Measurements from ENCODE around the gene DNAJC25.
A peak's percentile ranks its signal among the peaks of the same experiment; 100 is the strongest.

Gene DNAJC25

DNA sequence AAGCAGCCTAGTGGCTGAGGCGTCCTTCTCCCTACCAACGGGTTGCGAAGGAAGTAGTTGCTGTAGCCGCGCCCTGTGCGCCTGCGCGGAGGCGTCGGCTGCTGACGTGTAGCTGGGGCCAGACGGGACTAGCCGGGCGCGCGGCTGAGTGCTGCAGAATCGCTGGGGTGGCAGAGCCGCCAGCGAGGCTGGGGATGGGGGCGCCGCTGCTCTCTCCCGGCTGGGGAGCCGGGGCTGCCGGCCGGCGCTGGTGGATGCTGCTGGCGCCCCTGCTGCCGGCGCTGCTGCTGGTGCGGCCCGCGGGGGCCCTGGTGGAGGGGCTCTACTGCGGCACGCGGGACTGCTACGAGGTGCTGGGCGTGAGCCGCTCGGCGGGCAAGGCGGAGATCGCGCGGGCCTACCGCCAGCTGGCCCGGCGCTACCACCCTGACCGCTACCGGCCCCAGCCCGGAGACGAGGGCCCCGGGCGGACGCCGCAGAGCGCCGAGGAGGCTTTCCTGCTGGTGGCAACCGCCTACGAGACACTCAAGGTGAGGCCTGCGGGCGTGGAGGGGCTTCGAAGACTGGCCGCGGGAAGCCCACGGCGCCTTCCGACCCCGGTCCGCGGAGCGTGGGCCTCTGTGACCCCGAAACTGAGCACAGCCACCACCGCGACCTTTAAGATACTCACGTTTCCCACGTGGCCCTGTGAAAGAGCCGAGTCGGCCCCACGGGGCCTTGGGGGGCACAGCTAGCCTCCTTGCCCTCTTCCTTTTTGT is at the start of gene DNAJC25:
TSS of gene DNAJC25 (plus strand) at position 121 of the 758 bp plus-strand sequence. CDS start at position 195, 74 bp downstream.
- H3K27me3 Mint-ChIP-seq: no peaks in the 10 kb centered on the region
- DNase-seq: peak; percentile 95
- H3K9me3 Mint-ChIP-seq: no peaks in the 10 kb centered on the region
- peaks cover 48% of the 10 kb centered on the region for H3K4me1 Mint-ChIP-seq (ENCODE audit: low read depth)
- peak within 1 kb of the TSS; percentile 90 for H3K27ac Mint-ChIP-seq
- H3K4me3 Mint-ChIP-seq: peak within 1 kb of the TSS; percentile 87
- peaks cover 34% of the 10 kb centered on the region for H3K36me3 Mint-ChIP-seq (ENCODE audit: low read depth)

DNA sequence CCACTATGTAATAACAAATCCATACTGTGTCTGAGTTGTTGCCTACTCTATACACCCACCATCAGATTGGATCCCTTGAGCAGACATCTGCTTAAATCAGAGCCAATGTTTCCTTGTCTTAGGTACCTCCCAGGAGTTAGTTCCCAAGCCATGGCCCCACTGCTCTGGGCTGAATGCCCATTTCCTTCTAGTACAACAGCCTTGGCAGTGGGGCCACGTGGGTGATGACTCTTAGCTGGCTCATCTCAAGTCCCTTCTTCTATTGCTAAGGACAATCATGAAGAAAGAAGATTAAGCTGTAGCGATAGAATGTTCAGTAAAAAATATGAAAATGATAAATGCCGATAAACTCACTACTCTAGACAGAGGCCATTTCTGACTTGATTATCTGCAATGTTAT is 48.2 kb upstream of the DNAJC25 start:
- Mint-ChIP-seq H3K9me3 (no peaks in the 10 kb centered on the region), H3K4me3 (no peak overlapping the region), H3K4me1 (ENCODE audit: low read depth) (no peaks in the 10 kb centered on the region), H3K27ac (no peak overlapping the region), H3K36me3 (ENCODE audit: low read depth) (no peaks in the 10 kb centered on the region), H3K27me3 (no peaks in the 10 kb centered on the region)
- DNase-seq: no peak

DNA sequence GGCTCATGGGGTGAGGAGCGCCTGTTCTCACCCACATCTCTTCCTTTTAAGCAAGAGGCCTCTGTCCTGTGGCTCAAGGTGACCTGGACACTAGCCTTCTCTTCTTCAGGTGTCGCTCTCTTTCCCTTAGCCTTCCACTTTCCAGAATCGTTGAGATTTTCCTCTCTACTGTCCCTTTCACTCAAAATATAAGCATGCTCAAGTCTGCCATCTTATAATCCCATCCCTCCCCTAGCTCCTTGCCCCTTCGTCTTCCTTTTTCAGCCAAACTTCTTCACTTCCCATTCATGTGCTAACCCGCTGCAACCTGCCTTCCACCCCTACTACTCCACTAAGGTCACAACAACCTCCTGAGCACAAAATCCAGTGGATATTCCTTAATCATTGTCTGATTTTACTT is 44.8 kb upstream of the DNAJC25 start:
- Mint-ChIP-seq H3K4me3 (no peak overlapping the region), H3K9me3 (no peaks in the 10 kb centered on the region), H3K27ac (no peak overlapping the region), H3K4me1 (ENCODE audit: low read depth) (no peaks in the 10 kb centered on the region), H3K36me3 (ENCODE audit: low read depth) (no peaks in the 10 kb centered on the region), H3K27me3 (no peaks in the 10 kb centered on the region)
- no peak for DNase-seq

GRCh38 chr9:111588846-111589245 is 42.3 kb upstream of the DNAJC25 start:
- H3K4me1 Mint-ChIP-seq (ENCODE audit: low read depth): no peaks in the 10 kb centered on the region
- H3K36me3 Mint-ChIP-seq (ENCODE audit: low read depth): no peaks in the 10 kb centered on the region
- DNase-seq: no peak
- H3K4me3 Mint-ChIP-seq: no peak overlapping the region
- no peaks in the 10 kb centered on the region for H3K27me3 Mint-ChIP-seq
- H3K27ac Mint-ChIP-seq: no peak overlapping the region
- H3K9me3 Mint-ChIP-seq: no peaks in the 10 kb centered on the region

- Mint-ChIP-seq H3K27ac (no peak overlapping the region), H3K36me3 (ENCODE audit: low read depth) (no peaks in the 10 kb centered on the region)
- peak; percentile 69 for DNase-seq
Observed at GRCh38 chr9:111597852-111598732, 33.0 kb upstream of the DNAJC25 start.

GRCh38 chr9:111598733-111599091 is 32.4 kb upstream of the DNAJC25 start:
- Mint-ChIP-seq H3K36me3 (ENCODE audit: low read depth) (no peaks in the 10 kb centered on the region), H3K27me3 (peaks cover 38% of the 10 kb centered on the region), H3K27ac (no peak overlapping the region), H3K4me3 (peak overlapping the region; percentile 83), H3K4me1 (ENCODE audit: low read depth) (peaks cover 20% of the 10 kb centered on the region), H3K9me3 (no peaks in the 10 kb centered on the region)
- peak; percentile 43 for DNase-seq

More at GRCh38 chr9:111597852-111598732, 33.0 kb upstream of the DNAJC25 start:
- H3K4me1 Mint-ChIP-seq (ENCODE audit: low read depth): peaks cover 20% of the 10 kb centered on the region
- no peaks in the 10 kb centered on the region for H3K9me3 Mint-ChIP-seq
- H3K4me3 Mint-ChIP-seq: peak overlapping the region; percentile 83
- H3K27me3 Mint-ChIP-seq: peaks cover 38% of the 10 kb centered on the region

- peaks cover 38% of the 10 kb centered on the region for H3K27me3 Mint-ChIP-seq
- peaks cover 20% of the 10 kb centered on the region for H3K4me1 Mint-ChIP-seq (ENCODE audit: low read depth)
- peak; percentile 54 for DNase-seq
- no peaks in the 10 kb centered on the region for H3K36me3 Mint-ChIP-seq (ENCODE audit: low read depth)
- no peaks in the 10 kb centered on the region for H3K9me3 Mint-ChIP-seq
- H3K4me3 Mint-ChIP-seq: peak within 1 kb of the TSS; percentile 83
- no peak within 1 kb of the TSS for H3K27ac Mint-ChIP-seq
Observed at GRCh38 chr9:111599092-111599954, 31.8 kb upstream of the DNAJC25 start, which contains the start of gene PTGR1. TSS of gene PTGR1 (minus strand) at chr9:111599647. CDS start at chr9:111597422, 2,225 bp downstream.

DNA sequence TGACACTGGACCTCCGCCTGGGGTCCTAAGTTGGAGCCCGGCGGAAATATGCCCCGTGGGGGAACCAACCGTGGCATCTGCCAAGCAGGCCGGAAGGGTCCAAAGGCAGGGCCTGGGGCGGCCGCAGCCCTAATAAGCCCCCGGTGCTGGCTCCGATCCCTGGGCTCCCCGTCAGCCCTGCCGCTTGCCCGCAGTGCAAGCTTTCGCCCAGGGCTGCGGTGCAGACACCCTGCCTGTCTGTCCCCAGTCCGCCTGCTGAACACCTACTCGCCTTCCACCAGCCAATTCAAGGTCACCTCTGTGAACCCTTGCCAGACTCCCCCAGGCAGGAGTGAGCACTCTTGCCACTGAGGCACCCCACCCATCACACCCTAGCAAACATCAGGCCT is 31.2 kb upstream of the DNAJC25 start:
- no peak overlapping the region for H3K27ac Mint-ChIP-seq
- H3K4me3 Mint-ChIP-seq: peak overlapping the region; percentile 83
- H3K4me1 Mint-ChIP-seq (ENCODE audit: low read depth): peaks cover 20% of the 10 kb centered on the region
- H3K27me3 Mint-ChIP-seq: peaks cover 38% of the 10 kb centered on the region
- H3K9me3 Mint-ChIP-seq: no peaks in the 10 kb centered on the region
- no peak for DNase-seq
- H3K36me3 Mint-ChIP-seq (ENCODE audit: low read depth): no peaks in the 10 kb centered on the region

DNA sequence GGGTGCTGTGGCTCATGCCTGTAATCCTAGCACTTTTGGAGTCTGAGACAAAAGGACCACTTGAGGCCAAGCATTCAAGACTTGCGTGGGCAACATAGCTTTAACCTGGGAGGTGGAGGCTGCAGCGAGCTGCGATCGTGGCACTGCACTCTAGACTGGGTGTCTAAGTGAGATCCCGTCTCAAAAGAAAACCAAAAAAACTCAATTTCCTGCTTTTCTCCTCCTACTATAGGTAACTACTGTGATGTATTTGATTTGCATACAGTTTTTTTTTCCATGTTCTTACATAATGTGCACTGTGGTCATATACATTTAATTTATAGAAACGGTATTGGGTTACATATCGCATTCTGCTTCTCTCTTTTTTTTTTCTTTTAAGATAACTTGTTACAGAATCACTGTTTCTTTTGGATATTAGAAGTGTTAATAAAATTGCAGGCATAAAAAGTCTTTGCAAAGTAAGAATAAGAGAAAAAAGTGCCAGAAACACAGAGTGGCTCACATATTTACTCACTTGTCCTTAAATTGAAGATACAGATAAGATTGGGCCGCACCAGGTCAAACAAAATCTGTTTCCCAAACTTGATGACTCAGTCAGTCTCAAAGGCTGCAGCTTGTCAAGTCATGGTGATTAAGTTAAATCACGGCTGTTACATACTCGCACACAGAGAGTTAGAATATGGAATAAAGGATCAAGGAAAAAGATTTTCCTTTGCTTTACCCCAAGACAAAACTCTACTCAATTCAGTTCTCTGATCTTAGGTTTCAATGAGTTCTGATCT is 29.7 kb upstream of the DNAJC25 start:
- Mint-ChIP-seq H3K4me1 (ENCODE audit: low read depth) (peaks cover 20% of the 10 kb centered on the region), H3K36me3 (ENCODE audit: low read depth) (no peaks in the 10 kb centered on the region), H3K9me3 (no peaks in the 10 kb centered on the region), H3K4me3 (no peak overlapping the region), H3K27ac (no peak overlapping the region), H3K27me3 (peaks cover 38% of the 10 kb centered on the region)
- DNase-seq: no peak

- peaks cover 26% of the 10 kb centered on the region for H3K27me3 Mint-ChIP-seq
- H3K4me3 Mint-ChIP-seq: no peak overlapping the region
- no peaks in the 10 kb centered on the region for H3K9me3 Mint-ChIP-seq
- H3K4me1 Mint-ChIP-seq (ENCODE audit: low read depth): peaks cover 13% of the 10 kb centered on the region
- DNase-seq: no peak
- H3K36me3 Mint-ChIP-seq (ENCODE audit: low read depth): no peaks in the 10 kb centered on the region
- no peak overlapping the region for H3K27ac Mint-ChIP-seq
Observed at GRCh38 chr9:111603041-111603440, 28.1 kb upstream of the DNAJC25 start.

DNA sequence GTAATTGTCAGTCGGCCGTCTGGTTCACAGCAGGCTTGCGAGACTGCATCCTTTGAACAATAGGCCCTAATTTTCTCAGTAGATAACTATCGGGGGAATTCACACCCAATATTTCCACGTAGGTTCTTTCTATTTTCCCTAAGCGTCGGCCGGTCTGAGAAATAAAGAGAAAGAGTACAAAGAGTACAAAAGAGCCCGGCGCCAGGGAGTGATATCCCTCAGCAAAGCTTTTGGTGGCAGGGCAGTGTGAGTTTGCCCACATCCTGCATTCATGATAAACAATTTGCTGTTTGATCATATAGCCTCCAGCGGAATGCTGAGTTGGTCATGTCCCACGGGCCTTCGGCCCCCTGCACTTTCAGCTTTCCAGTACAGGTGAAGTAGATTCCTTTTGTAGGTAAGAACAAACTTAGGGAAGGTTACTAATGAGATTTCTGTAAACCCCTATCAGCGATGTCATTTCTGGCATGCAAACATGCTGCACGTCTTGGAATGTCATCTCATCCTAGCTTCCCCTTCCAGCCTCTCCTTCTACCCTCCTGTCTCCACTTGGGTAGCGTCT is 27.0 kb upstream of the DNAJC25 start:
- Mint-ChIP-seq H3K9me3 (no peaks in the 10 kb centered on the region), H3K4me1 (ENCODE audit: low read depth) (peaks cover 5% of the 10 kb centered on the region), H3K36me3 (ENCODE audit: low read depth) (no peaks in the 10 kb centered on the region), H3K27ac (no peak overlapping the region), H3K27me3 (peaks cover 24% of the 10 kb centered on the region), H3K4me3 (no peak overlapping the region)
- DNase-seq: no peak

- no peak for DNase-seq
- no peaks in the 10 kb centered on the region for H3K9me3 Mint-ChIP-seq
- H3K27ac Mint-ChIP-seq: no peak overlapping the region
- no peaks in the 10 kb centered on the region for H3K36me3 Mint-ChIP-seq (ENCODE audit: low read depth)
- no peaks in the 10 kb centered on the region for H3K4me1 Mint-ChIP-seq (ENCODE audit: low read depth)
- no peak overlapping the region for H3K4me3 Mint-ChIP-seq
- H3K27me3 Mint-ChIP-seq: peaks cover 18% of the 10 kb centered on the region
Observed at GRCh38 chr9:111605041-111605559, 26.0 kb upstream of the DNAJC25 start.

- DNase-seq: no peak
- no peaks in the 10 kb centered on the region for H3K9me3 Mint-ChIP-seq
- H3K27me3 Mint-ChIP-seq: peaks cover 25% of the 10 kb centered on the region
- H3K4me1 Mint-ChIP-seq (ENCODE audit: low read depth): no peaks in the 10 kb centered on the region
- no peaks in the 10 kb centered on the region for H3K36me3 Mint-ChIP-seq (ENCODE audit: low read depth)
- H3K27ac Mint-ChIP-seq: no peak overlapping the region
- no peak overlapping the region for H3K4me3 Mint-ChIP-seq
Observed at GRCh38 chr9:111610149-111610548, 21.0 kb upstream of the DNAJC25 start.

Data from activated T-cell treated with anti-CD3 and anti-CD28 coated beads, Interleukin-2, amount 50 U/mL, for 24 hours (primary cell).